ENCODE data around the gene CCDC138.
"Not testable (repeated sequence)": the region's sequence is repeated elsewhere in the genome, so short reads cannot be mapped to it uniquely, and the experiment has no call there.

Gene CCDC138

GRCh38 chr2:108786354-108787215 lies at the start of gene CCDC138:
TSS of gene CCDC138 (plus strand) at chr2:108786771. CDS start at chr2:108786823, 52 bp downstream.
- DNase-seq, result peak; percentile 87 to 89

- not testable (repeated sequence) for DNase-seq
Observed at GRCh38 chr2:108757973-108758372, 28.6 kb upstream of the CCDC138 start.

- not testable (repeated sequence) for DNase-seq
Observed at GRCh38 chr2:108762618-108763017, 24.0 kb upstream of the CCDC138 start.

- DNase-seq, result not testable (repeated sequence)
Observed at GRCh38 chr2:108766671-108767070, 19.9 kb upstream of the CCDC138 start.

- DNase-seq, result not testable (repeated sequence)
Observed at GRCh38 chr2:108767859-108768258, 18.7 kb upstream of the CCDC138 start.

GRCh38 chr2:108776475-108776874 lies 10.1 kb upstream of the CCDC138 start:
- no peak for DNase-seq

GRCh38 chr2:108778857-108779256 lies 7.7 kb upstream of the CCDC138 start:
- DNase-seq, result no peak

GRCh38 chr2:108786008-108786353 lies 590 bp upstream of the CCDC138 start:
- DNase-seq, result no peak

GRCh38 chr2:108787216-108787541 lies 608 bp downstream of the CCDC138 start:
- no peak for DNase-seq

GRCh38 chr2:108803045-108803736 lies 16.6 kb downstream of the CCDC138 start:
- DNase-seq, result no peak

GRCh38 chr2:108805032-108805431 lies 18.5 kb downstream of the CCDC138 start:
- DNase-seq, result no peak

GRCh38 chr2:108805782-108806181 lies 19.2 kb downstream of the CCDC138 start:
- DNase-seq, result no peak

- no peak for DNase-seq
Observed at GRCh38 chr2:108806371-108807113, 20.0 kb downstream of the CCDC138 start.

GRCh38 chr2:108809936-108810335 lies 23.4 kb downstream of the CCDC138 start:
- no peak for DNase-seq

- DNase-seq, result no peak
Observed at GRCh38 chr2:108810993-108811957, 24.7 kb downstream of the CCDC138 start.

GRCh38 chr2:108813732-108814131 lies 27.2 kb downstream of the CCDC138 start:
- no peak for DNase-seq

GRCh38 chr2:108820482-108820881 lies 33.9 kb downstream of the CCDC138 start:
- no peak for DNase-seq

- no peak for DNase-seq
Observed at GRCh38 chr2:108823286-108823685, 36.7 kb downstream of the CCDC138 start.

- no peak for DNase-seq
Observed at GRCh38 chr2:108824316-108825070, 37.9 kb downstream of the CCDC138 start.

- DNase-seq, result no peak
Observed at GRCh38 chr2:108825254-108825653, 38.7 kb downstream of the CCDC138 start.

GRCh38 chr2:108825736-108826135 lies 39.2 kb downstream of the CCDC138 start:
- DNase-seq, result no peak
